ENCODE measurements around the gene PDIA3. TPM values are rescaled to one million over a fixed set of nuclear protein-coding genes. Genes with fewer than 3 reads are reported as not detected.
A peak's percentile ranks its signal among the peaks of the same experiment; 100 is the strongest.
"Not testable (repeated sequence)": the region's sequence is repeated elsewhere in the genome, so short reads cannot be mapped to it uniquely, and the experiment has no call there.

Gene PDIA3
- total RNA-seq, 1 donor from 2014 or later: 166 TPM

GRCh38 chr15:43776718-43777266 is 30.6 kb downstream of the PDIA3 start, which contains the start of gene ELL3:
Gene ELL3 (minus strand): TSS chr15:43776966. CDS start chr15:43776901, 65 bp downstream.
- DNase-seq (ENCODE audit: low read depth, low spot score): no peak

GRCh38 chr15:43777267-43777914 is 31.2 kb downstream of the PDIA3 start:
- no peak for DNase-seq (ENCODE audit: low read depth, low spot score)

GRCh38 chr15:43779016-43779415 is 32.8 kb downstream of the PDIA3 start:
- no peak for DNase-seq (ENCODE audit: low read depth, low spot score)

GRCh38 chr15:43789409-43789808 is 43.2 kb downstream of the PDIA3 start:
- DNase-seq (ENCODE audit: low read depth, low spot score): no peak

- DNase-seq (ENCODE audit: low read depth, low spot score): peak; percentile 98
Observed at GRCh38 chr15:43791993-43792760, 45.9 kb downstream of the PDIA3 start, which contains the start of gene SERF2. Gene SERF2 (plus strand): TSS chr15:43792320. CDS start chr15:43792377, 57 bp downstream.

GRCh38 chr15:43792761-43793476 is 46.7 kb downstream of the PDIA3 start:
- DNase-seq (ENCODE audit: low read depth, low spot score): no peak

GRCh38 chr15:43793647-43794046 is 47.4 kb downstream of the PDIA3 start:
- DNase-seq (ENCODE audit: low read depth, low spot score): no peak

- DNase-seq (ENCODE audit: low read depth, low spot score): no peak
Observed at GRCh38 chr15:43794269-43795037, 48.2 kb downstream of the PDIA3 start.

- no peak for DNase-seq (ENCODE audit: low read depth, low spot score)
Observed at GRCh38 chr15:43795197-43795596, 49.0 kb downstream of the PDIA3 start.

- no peak for DNase-seq (ENCODE audit: low read depth, low spot score)
Observed at GRCh38 chr15:43795997-43796396, 49.8 kb downstream of the PDIA3 start.

- DNase-seq (ENCODE audit: low read depth, low spot score): no peak
Observed at GRCh38 chr15:43796566-43796965, 50.3 kb downstream of the PDIA3 start.

- DNase-seq (ENCODE audit: low read depth, low spot score): no peak
Observed at GRCh38 chr15:43799209-43799944, 53.1 kb downstream of the PDIA3 start.

GRCh38 chr15:43799945-43800285 is 53.7 kb downstream of the PDIA3 start, which contains the start of gene SERINC4:
Gene SERINC4 (minus strand): TSS chr15:43800220. CDS start chr15:43799986, 234 bp downstream.
- DNase-seq (ENCODE audit: low read depth, low spot score): no peak

- peak; percentile 60 for DNase-seq (ENCODE audit: low read depth, low spot score)
Observed at GRCh38 chr15:43800286-43801141, 54.3 kb downstream of the PDIA3 start, which contains the start of gene HYPK. Gene HYPK (plus strand): TSS chr15:43800599. CDS start chr15:43800623, 24 bp downstream.

GRCh38 chr15:43802676-43803075 is 56.4 kb downstream of the PDIA3 start:
- DNase-seq (ENCODE audit: low read depth, low spot score): not testable (repeated sequence)

- DNase-seq (ENCODE audit: low read depth, low spot score): no peak
Observed at GRCh38 chr15:43808435-43808950, 62.3 kb downstream of the PDIA3 start.

- DNase-seq (ENCODE audit: low read depth, low spot score): no peak
Observed at GRCh38 chr15:43808960-43809678, 62.9 kb downstream of the PDIA3 start.

GRCh38 chr15:43815064-43815463 is 68.8 kb downstream of the PDIA3 start:
- DNase-seq (ENCODE audit: low read depth, low spot score): not testable (repeated sequence)

Measured in pulmonary artery endothelial cell (primary cell).